ENCODE data around the gene SHC3.

SHC3 gene

DNA sequence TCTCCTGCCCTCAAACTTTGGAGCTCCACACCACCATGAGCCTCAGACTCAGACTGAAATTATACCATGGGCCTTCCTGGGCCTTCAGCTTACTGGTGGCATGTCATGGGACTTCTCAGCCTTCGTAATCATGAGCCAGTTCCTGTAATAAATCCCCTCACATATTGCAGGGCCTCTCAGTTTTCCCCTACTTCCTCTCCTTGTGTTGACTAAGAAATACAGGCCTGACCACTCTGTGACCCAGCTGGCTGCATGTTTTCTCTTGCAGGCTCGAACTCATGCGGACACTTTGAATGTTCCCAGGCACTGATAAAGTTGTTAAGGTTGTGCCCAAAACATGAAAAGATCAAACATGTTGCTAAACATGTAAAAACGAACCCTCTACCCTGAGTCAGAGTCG is 26.2 kb upstream of the SHC3 start:
- TF ChIP-seq, protein P1, sequence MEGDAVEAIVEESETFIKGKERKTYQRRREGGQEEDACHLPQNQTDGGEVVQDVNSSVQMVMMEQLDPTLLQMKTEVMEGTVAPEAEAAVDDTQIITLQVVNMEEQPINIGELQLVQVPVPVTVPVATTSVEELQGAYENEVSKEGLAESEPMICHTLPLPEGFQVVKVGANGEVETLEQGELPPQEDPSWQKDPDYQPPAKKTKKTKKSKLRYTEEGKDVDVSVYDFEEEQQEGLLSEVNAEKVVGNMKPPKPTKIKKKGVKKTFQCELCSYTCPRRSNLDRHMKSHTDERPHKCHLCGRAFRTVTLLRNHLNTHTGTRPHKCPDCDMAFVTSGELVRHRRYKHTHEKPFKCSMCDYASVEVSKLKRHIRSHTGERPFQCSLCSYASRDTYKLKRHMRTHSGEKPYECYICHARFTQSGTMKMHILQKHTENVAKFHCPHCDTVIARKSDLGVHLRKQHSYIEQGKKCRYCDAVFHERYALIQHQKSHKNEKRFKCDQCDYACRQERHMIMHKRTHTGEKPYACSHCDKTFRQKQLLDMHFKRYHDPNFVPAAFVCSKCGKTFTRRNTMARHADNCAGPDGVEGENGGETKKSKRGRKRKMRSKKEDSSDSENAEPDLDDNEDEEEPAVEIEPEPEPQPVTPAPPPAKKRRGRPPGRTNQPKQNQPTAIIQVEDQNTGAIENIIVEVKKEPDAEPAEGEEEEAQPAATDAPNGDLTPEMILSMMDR (IDR thresholded peaks at IDR 0.05; ENCODE audit: insufficient read depth, low read depth, low read length, missing control alignments) = no peak
- DNase-seq (ENCODE audit: low read depth) = peak; percentile 6
- no peak overlapping the region for H3K4me3 ChIP-seq (ENCODE audit: low read depth, low read length)

DNA sequence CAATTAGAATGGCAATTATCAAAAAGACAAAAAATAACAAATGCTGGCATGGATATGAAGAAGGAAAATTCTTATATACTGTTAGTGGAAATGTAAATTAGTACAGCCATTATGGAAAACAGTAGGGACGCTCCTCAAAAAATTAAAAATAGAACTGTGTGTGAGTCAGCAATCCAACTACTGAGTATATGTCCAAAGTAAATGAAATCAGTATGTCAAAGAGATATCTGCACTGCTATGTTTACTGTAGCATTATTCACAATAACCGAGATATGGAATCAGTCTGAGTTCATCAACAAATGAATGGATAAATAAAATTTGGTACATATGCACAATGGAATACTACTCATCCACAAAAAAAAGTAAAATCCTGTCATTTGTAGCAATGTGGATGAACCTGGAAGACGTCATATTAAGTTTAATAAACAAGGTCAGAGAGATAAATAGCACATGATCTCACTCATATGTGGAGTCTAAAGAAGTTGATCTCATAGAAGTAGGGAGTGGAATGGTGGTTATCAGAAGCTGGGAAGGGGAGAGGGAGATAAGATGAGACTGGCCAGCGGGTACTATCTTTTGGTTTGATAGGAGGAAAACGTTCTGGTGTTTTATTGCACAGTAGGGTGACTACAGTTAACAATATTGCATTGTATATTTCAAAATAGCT is 16.6 kb upstream of the SHC3 start:
- TF ChIP-seq, protein P1 (IDR thresholded peaks at IDR 0.05; ENCODE audit: insufficient read depth, low read depth, low read length, missing control alignments) = no peak
- H3K4me3 ChIP-seq (ENCODE audit: low read depth, low read length) = no peak overlapping the region
- DNase-seq (ENCODE audit: low read depth) = no peak

DNA sequence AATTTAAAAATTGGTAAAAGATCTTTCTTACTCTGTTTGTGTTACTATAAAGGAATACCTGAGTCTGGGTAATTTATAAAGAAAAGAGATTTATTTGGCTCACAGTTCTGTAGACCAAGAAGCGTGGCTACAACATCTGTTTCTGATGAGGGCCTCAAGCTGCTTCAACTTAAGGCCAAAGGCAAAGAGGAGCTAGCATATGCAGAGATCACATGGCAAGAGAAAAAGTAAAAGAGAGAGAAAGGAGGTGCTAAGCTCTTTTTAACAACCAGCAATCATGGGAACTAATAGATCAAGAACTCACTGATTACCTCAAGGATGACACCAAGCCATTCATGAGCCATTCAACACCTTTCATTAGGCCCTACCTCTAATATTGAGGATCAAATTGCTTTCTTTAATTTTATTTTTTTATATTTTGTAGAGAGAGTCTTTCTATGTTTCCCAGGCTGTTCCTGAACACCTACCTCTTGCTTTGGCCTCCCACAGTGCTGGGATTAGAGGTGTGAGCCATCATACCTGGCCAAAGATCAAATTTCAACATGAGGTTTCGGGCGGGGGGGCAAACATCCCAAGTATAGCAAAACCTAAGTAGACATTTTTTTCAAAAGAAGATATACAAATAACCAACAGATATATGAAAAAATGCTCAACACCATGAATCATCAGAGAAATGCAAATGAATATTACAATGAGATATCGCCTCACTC is 16.0 kb upstream of the SHC3 start:
- no peak for DNase-seq (ENCODE audit: low read depth)
- TF ChIP-seq, protein P1 (IDR thresholded peaks at IDR 0.05; ENCODE audit: insufficient read depth, low read depth, low read length, missing control alignments) = no peak
- H3K4me3 ChIP-seq (ENCODE audit: low read depth, low read length) = no peak overlapping the region

DNA sequence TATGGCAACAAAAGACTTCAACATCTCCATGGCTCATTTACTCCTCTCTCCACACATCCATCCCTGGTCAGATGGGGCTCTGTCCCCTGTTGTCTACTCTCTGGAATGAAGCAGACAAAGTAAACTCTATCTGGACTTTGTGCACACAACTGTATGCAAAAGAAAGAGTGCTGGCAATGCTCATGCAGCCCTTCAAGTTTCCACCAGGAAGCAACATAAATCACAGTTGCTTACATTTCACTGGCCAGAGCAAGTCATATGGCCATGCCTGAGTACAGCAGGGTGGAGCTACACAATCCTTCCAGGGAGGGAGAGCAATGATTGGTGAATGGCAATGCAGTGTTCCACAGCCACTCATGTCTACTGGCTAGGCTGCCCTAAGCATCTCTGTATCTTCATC is 12.4 kb upstream of the SHC3 start:
- no peak for DNase-seq (ENCODE audit: low read depth)
- H3K4me3 ChIP-seq (ENCODE audit: low read depth, low read length) = no peak overlapping the region
- TF ChIP-seq, protein P1 (IDR thresholded peaks at IDR 0.05; ENCODE audit: insufficient read depth, low read depth, low read length, missing control alignments) = no peak

DNA sequence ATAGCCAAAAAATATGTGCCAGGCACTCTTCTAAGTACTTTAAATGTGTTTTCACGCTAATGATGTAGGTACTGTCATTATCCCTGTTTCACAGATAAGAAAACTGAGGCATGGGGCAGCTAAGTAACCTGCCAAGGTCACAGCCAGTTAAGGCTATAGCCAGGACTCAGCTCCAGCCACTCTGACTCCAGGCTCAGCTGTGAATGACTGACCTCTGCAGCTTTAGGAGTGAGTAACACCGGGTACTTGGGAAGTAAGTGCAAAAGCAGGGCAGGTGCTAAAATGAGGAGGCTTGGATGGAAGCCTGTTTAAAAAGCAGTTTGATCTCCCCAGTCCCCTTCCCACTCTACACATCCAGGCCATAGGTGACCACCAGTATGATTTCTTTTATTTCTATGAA is 10.6 kb upstream of the SHC3 start:
- TF ChIP-seq, protein P1 (IDR thresholded peaks at IDR 0.05; ENCODE audit: insufficient read depth, low read depth, low read length, missing control alignments) = no peak
- DNase-seq (ENCODE audit: low read depth) = no peak
- H3K4me3 ChIP-seq (ENCODE audit: low read depth, low read length) = no peak overlapping the region

DNA sequence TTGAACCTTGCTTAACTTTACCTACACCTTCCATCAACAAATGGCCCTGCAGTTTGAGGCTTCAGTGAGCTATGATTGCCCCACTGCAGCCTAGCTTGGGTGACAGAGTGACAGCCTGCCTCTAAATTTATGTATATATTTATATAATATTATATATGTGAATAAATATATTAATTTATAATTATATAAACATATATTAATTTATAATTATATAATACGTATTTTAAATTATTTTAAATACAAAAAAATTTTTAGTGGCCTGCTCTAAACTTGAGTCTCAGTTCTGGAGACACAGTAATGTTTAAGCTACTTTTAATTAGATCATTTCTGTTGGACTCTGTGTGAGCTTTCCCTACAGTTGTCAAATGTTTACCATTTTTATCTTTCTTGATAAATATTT is 9.3 kb upstream of the SHC3 start:
- H3K4me3 ChIP-seq (ENCODE audit: low read depth, low read length) = no peak overlapping the region
- no peak for DNase-seq (ENCODE audit: low read depth)
- TF ChIP-seq, protein P1 (IDR thresholded peaks at IDR 0.05; ENCODE audit: insufficient read depth, low read depth, low read length, missing control alignments) = no peak

Measured in GM12865 (cell line).